ENCODE measurements around the gene OR1I1.
"Not testable (repeated sequence)": the region's sequence is repeated elsewhere in the genome, so short reads cannot be mapped to it uniquely, and the experiment has no call there.

Gene OR1I1

GRCh38 chr19:15080002-15080401 is 2.0 kb upstream of the OR1I1 start:
- TF ChIP-seq REST (IDR thresholded peaks at IDR 0.05; ENCODE audit: insufficient replicate concordance, low read depth), result peak; percentile 87
- H3K27ac ChIP-seq (replicated peaks); H3K27me3 ChIP-seq (ENCODE audit: insufficient read depth, poor library complexity, severe bottlenecking); DNase-seq (ENCODE audit: low read depth in 1 of 2, low spot score in 1 of 2); H3K4me3 ChIP-seq (replicated peaks; ENCODE audit: insufficient read depth, low read length): not testable (repeated sequence)

GRCh38 chr19:15087182-15087581 is 5.2 kb downstream of the OR1I1 start:
- no peak overlapping the region for H3K4me3 ChIP-seq (replicated peaks; ENCODE audit: insufficient read depth, low read length)
- H3K27me3 ChIP-seq (ENCODE audit: insufficient read depth, poor library complexity, severe bottlenecking), result no peaks in the 10 kb centered on the region
- TF ChIP-seq REST (IDR thresholded peaks at IDR 0.05; ENCODE audit: insufficient replicate concordance, low read depth) (no peak), POLR2AphosphoS5 (IDR thresholded peaks at IDR 0.05; ENCODE audit: low read depth) (no peak), SPI1 (IDR thresholded peaks at IDR 0.05; ENCODE audit: borderline replicate concordance, low read depth) (no peak), CTCF (IDR thresholded peaks at IDR 0.05; ENCODE audit: insufficient read depth, low read length) (no peak), GABPA (IDR thresholded peaks at IDR 0.05; ENCODE audit: low read depth) (no peak)
- H3K27ac ChIP-seq (replicated peaks), result no peak overlapping the region
- no peak for DNase-seq (ENCODE audit: low read depth in 1 of 2, low spot score in 1 of 2)

GRCh38 chr19:15091918-15092753 is 10.1 kb downstream of the OR1I1 start:
- Histone ChIP-seq H3K27ac (replicated peaks) (no peak overlapping the region), H3K4me3 (replicated peaks; ENCODE audit: insufficient read depth, low read length) (no peak overlapping the region), H3K27me3 (ENCODE audit: insufficient read depth, poor library complexity, severe bottlenecking) (no peaks in the 10 kb centered on the region)
- no peak for TF ChIP-seq REST (IDR thresholded peaks at IDR 0.05; ENCODE audit: insufficient replicate concordance, low read depth)
- TF ChIP-seq CTCF (IDR thresholded peaks at IDR 0.05; ENCODE audit: insufficient read depth, low read length), result peak; percentile 20
- peak in 1 of 2 experiments; percentile 51 for DNase-seq (ENCODE audit: low read depth in 1 of 2, low spot score in 1 of 2)
